ENCODE measurements around the gene DUSP7.

DNA sequence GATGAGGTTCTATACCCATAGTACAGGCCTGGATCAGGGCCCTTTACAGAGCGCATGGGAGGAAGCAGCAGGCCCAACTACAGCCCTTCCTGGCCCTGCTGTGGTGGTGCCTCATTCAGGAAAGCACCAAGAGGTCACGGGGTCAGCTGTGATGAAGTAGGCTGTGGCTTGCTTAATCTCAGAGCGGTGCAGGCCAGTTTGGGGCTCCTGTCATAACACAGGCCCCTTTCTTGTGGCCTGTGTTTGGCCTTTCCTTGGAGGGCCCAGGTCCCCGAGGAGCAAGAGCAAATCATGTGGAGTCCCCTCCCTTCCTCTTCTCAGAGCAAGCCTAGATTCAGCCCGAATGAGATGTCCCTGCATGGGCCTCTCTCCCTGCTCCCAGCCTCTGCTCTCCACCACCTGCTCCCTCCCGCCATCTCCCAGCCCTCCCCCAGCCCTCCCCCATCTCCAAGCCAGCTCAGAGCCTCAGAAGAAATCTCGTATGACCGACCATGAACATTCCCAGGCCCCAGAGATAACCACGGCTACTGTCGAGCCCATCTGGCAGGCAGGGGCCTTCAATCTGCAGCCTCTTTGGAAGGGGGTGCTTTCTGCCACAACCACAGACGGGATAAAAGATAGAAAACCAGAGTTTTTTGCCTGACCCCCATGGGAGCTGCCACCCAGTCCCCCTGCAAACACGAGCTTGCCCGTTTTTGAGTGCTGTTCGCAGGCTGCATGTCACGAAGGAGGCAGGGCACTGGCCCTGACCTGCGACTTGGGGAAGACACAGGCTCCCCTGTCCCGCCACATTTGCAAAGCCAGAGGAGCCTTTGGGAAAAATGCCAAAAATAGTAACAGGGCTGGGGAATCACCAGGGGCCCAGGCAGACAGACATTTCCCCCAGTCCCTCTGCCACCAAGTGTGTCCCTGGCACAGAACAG is 32.3 kb upstream of the DUSP7 start:
- TF ChIP-seq, protein P1, sequence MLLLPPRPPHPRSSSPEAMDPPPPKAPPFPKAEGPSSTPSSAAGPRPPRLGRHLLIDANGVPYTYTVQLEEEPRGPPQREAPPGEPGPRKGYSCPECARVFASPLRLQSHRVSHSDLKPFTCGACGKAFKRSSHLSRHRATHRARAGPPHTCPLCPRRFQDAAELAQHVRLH (tag by site-specific recombination; IDR thresholded peaks at IDR 0.05), result no peak
- TF ChIP-seq, protein P2, sequence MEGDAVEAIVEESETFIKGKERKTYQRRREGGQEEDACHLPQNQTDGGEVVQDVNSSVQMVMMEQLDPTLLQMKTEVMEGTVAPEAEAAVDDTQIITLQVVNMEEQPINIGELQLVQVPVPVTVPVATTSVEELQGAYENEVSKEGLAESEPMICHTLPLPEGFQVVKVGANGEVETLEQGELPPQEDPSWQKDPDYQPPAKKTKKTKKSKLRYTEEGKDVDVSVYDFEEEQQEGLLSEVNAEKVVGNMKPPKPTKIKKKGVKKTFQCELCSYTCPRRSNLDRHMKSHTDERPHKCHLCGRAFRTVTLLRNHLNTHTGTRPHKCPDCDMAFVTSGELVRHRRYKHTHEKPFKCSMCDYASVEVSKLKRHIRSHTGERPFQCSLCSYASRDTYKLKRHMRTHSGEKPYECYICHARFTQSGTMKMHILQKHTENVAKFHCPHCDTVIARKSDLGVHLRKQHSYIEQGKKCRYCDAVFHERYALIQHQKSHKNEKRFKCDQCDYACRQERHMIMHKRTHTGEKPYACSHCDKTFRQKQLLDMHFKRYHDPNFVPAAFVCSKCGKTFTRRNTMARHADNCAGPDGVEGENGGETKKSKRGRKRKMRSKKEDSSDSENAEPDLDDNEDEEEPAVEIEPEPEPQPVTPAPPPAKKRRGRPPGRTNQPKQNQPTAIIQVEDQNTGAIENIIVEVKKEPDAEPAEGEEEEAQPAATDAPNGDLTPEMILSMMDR (tag by site-specific recombination; IDR thresholded peaks at IDR 0.05), result no peak
- TF ChIP-seq, protein P3, sequence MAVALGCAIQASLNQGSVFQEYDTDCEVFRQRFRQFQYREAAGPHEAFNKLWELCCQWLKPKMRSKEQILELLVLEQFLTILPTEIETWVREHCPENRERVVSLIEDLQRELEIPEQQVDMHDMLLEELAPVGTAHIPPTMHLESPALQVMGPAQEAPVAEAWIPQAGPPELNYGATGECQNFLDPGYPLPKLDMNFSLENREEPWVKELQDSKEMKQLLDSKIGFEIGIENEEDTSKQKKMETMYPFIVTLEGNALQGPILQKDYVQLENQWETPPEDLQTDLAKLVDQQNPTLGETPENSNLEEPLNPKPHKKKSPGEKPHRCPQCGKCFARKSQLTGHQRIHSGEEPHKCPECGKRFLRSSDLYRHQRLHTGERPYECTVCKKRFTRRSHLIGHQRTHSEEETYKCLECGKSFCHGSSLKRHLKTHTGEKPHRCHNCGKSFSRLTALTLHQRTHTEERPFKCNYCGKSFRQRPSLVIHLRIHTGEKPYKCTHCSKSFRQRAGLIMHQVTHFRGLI (tag by site-specific recombination; IDR thresholded peaks at IDR 0.05), result no peak
- TF ChIP-seq ZNF660 (tag by site-specific recombination; IDR thresholded peaks at IDR 0.05) (no peak), ZNF10 (tag by site-specific recombination; IDR thresholded peaks at IDR 0.05) (no peak), ZNF174 (tag by site-specific recombination; IDR thresholded peaks at IDR 0.05) (no peak), ZNF776 (tag by site-specific recombination; IDR thresholded peaks at IDR 0.05; ENCODE audit: borderline replicate concordance) (no peak), MYNN (tag by site-specific recombination; IDR thresholded peaks at IDR 0.05; ENCODE audit: borderline replicate concordance) (no peak), ZNF140 (tag by site-specific recombination; IDR thresholded peaks at IDR 0.05) (no peak)
- TF ChIP-seq, protein P4, sequence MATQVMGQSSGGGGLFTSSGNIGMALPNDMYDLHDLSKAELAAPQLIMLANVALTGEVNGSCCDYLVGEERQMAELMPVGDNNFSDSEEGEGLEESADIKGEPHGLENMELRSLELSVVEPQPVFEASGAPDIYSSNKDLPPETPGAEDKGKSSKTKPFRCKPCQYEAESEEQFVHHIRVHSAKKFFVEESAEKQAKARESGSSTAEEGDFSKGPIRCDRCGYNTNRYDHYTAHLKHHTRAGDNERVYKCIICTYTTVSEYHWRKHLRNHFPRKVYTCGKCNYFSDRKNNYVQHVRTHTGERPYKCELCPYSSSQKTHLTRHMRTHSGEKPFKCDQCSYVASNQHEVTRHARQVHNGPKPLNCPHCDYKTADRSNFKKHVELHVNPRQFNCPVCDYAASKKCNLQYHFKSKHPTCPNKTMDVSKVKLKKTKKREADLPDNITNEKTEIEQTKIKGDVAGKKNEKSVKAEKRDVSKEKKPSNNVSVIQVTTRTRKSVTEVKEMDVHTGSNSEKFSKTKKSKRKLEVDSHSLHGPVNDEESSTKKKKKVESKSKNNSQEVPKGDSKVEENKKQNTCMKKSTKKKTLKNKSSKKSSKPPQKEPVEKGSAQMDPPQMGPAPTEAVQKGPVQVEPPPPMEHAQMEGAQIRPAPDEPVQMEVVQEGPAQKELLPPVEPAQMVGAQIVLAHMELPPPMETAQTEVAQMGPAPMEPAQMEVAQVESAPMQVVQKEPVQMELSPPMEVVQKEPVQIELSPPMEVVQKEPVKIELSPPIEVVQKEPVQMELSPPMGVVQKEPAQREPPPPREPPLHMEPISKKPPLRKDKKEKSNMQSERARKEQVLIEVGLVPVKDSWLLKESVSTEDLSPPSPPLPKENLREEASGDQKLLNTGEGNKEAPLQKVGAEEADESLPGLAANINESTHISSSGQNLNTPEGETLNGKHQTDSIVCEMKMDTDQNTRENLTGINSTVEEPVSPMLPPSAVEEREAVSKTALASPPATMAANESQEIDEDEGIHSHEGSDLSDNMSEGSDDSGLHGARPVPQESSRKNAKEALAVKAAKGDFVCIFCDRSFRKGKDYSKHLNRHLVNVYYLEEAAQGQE (tag by site-specific recombination; IDR thresholded peaks at IDR 0.05), result no peak

All from HEK293 (cell line).